Tibial artery (tissue), 4 donors: ENCODE results near the gene SLC39A11.

Experiments used
- DNase-seq, 2 donors: peaks; one replicate each; pipeline ENCODE4 v3.0.0-alpha.2; 2019
- H3K27ac ChIP-seq, 2 donors: fragments of 200-600 bp; sonication (generic) in 1 of 2; 1 replicate in 1 of 2; 2 replicates in 1 of 2; pipeline ENCODE4 v1.5.1; 2018 to 2019; ENCODE audit warnings: mild to moderate bottlenecking in 1 of 2
- H3K27me3 ChIP-seq, 2 donors: fragments of 200-600 bp; sonication (generic) in 1 of 2; one replicate each; pipeline versions ENCODE4 v1.5.1 to v1.6.0; 2016 to 2019
- H3K36me3 ChIP-seq, 3 donors: fragments of 200-600 bp; sonication (generic) in 2 of 3; one replicate each; pipeline ENCODE4 v1.5.1; 2016 to 2019; ENCODE audit warnings: mild to moderate bottlenecking in 2 of 3
- H3K4me1 ChIP-seq, 4 donors: fragments of 200-600 bp; sonication (generic) in 2 of 4; 1 replicate in 3 of 4; 2 replicates in 1 of 4; pipeline ENCODE4 v1.5.1; 2016 to 2019
- H3K4me3 ChIP-seq, 2 donors: fragments of 200-600 bp; sonication (generic) in 1 of 2; 1 replicate in 1 of 2; 2 replicates in 1 of 2; pipeline ENCODE4 v1.5.1; 2018 to 2019; ENCODE audit warnings: mild to moderate bottlenecking in 2 of 2
- H3K9me3 ChIP-seq, 3 donors: fragments of 200-600 bp; sonication (generic) in 1 of 3; one replicate each; pipeline ENCODE4 v1.5.1; 2016 to 2019
- intact Hi-C: fragments of 100-400 bp; cut with DNase I; formaldehyde crosslinking; loops from one replicate; pipeline ENCODE4 v1.15.0; 2023; ENCODE audit warnings: low total_unique reads
- TF ChIP-seq, protein P1 (sequence below), 2 experiments: fragments of 200-600 bp in 1 of 2; fragments of 450-650 bp in 1 of 2; IDR thresholded peaks; one replicate each; pipeline ENCODE4 v1.5.1; 2017 to 2019; ENCODE audit warnings: antibody characterized with exemption in 2 of 2, mild to moderate bottlenecking in 1 of 2, moderate library complexity in 1 of 2

SLC39A11 gene

DNA sequence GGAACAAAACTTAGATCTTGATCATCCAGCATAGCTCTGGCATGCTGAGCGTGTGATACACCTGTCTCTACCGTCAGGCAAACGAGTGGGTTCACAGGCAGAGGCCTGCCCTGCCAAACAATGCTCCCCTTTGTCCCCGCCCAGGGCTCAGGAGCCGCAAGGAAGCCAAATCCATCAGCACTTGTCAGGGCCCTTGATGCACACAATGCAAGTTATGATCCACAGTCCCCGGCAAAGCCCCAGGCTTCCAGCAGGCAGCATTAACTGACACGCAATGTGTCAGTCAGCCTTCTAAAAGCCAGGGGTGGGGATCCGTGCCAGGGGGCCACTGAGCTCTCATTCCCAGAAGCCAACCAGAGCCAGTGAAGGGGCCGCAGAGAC, 460.9 kb downstream of the SLC39A11 start:
- DNase-seq = no peak
- TF ChIP-seq, protein P1, sequence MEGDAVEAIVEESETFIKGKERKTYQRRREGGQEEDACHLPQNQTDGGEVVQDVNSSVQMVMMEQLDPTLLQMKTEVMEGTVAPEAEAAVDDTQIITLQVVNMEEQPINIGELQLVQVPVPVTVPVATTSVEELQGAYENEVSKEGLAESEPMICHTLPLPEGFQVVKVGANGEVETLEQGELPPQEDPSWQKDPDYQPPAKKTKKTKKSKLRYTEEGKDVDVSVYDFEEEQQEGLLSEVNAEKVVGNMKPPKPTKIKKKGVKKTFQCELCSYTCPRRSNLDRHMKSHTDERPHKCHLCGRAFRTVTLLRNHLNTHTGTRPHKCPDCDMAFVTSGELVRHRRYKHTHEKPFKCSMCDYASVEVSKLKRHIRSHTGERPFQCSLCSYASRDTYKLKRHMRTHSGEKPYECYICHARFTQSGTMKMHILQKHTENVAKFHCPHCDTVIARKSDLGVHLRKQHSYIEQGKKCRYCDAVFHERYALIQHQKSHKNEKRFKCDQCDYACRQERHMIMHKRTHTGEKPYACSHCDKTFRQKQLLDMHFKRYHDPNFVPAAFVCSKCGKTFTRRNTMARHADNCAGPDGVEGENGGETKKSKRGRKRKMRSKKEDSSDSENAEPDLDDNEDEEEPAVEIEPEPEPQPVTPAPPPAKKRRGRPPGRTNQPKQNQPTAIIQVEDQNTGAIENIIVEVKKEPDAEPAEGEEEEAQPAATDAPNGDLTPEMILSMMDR (IDR thresholded peaks at IDR 0.05) = no peak
- Histone ChIP-seq H3K27me3 (no peaks in the 10 kb centered on the region), H3K27ac (no peak overlapping the region), H3K36me3 (no peaks in the 10 kb centered on the region), H3K9me3 (peaks cover 0 to 7% (median 5%) of the 10 kb centered on the region in 3 donors), H3K4me1 (peaks cover 0 to 5% (median 0%) of the 10 kb centered on the region in 4 donors), H3K4me3 (no peak overlapping the region)
- intact Hi-C loops = no loop called here

DNA sequence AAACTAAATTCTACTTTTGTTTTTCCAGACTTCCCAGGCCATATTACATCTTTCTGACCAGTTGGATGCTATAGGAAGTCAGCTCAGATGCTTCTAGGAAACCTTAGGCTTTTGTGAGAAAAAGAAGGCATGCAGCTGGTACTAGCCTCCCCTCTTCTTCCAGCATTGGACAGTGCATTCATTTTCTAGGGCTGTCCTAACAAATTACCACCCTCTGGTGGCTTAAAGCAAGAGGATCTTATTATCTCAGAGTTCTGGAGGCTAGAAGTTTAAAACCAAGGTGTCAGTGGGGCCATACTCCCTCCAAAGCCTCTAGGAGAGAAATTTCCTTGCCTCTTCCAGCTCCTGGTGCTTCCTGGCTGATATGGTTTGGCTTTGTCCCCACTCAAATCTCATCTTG, 467.8 kb downstream of the SLC39A11 start:
- TF ChIP-seq, protein P1 (IDR thresholded peaks at IDR 0.05) = no peak
- Histone ChIP-seq H3K4me1 (no peaks in the 10 kb centered on the region), H3K36me3 (no peaks in the 10 kb centered on the region), H3K4me3 (no peak overlapping the region), H3K9me3 (peaks cover 0 to 7% (median 3%) of the 10 kb centered on the region in 3 donors), H3K27me3 (peaks cover 0 to 24% of the 10 kb centered on the region in 2 donors), H3K27ac (no peak overlapping the region)
- intact Hi-C loops = no loop called here
- DNase-seq = no peak

DNA sequence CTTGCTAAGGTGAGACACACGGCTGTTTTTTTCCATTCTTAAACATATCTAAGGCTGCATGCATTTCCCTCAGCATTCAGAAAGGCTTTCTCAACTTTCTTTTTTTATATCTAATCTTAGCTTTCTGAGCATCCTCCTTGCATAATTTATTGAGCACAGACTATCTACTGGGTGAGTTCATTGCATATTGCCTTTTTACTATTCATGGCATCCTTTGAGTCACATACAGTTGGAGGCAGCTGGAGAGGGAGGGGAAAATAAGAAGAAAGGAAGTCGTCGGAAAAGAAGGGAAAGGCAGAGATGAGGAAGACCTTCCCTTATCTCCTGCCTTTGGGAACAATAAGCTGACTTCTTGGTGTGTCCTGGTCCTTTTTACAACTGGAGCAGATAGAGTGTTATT, 468.3 kb downstream of the SLC39A11 start:
- no peak overlapping the region for H3K4me3 ChIP-seq
- peaks cover 0 to 3% (median 0%) of the 10 kb centered on the region in 3 donors for H3K9me3 ChIP-seq
- no peak for DNase-seq
- H3K27me3 ChIP-seq = peaks cover 0 to 27% of the 10 kb centered on the region in 2 donors
- no peaks in the 10 kb centered on the region for H3K4me1 ChIP-seq
- intact Hi-C loops = no loop called here
- TF ChIP-seq, protein P1 (IDR thresholded peaks at IDR 0.05) = no peak
- H3K36me3 ChIP-seq = no peaks in the 10 kb centered on the region
- no peak overlapping the region for H3K27ac ChIP-seq

DNA sequence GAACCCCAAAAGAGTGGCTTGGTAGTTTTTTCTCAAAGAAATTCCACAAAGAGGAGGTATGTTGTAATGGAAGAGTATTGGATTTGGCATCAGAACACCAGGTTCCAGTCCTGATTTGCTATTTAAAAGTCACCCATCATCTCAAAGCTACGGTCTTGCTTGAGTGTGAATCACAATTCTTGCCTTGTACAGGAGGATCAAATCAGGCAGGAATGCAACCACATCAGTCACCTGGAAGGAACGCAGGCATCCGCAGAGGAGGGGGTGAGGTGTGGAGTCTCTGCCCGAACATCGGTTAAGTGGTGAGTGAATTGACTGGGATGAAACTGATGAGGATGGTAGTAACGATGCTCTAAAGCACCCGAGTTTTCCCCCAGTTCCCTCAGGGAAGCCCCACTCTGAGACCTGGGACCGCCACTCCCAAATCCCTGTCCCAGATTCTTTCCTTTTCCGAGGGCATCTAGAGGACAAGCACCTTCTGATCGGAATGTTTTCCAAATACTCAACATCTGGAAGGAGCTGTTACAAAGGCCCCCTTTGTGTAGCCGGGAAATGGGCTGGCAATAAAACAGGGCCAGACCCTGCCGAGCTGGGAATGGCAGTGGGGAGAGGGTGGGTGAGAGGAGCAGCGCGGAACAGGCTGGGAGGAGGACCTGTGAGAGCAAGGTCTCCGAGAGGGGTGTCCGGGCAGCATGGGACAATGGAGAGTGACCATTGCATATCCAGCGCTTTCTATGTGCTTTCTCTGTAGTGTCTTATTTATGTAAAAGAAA, 469.6 kb downstream of the SLC39A11 start:
- Histone ChIP-seq H3K9me3 (no peaks in the 10 kb centered on the region), H3K36me3 (no peaks in the 10 kb centered on the region), H3K4me1 (no peaks in the 10 kb centered on the region), H3K4me3 (no peak overlapping the region), H3K27me3 (peaks cover 0 to 31% of the 10 kb centered on the region in 2 donors), H3K27ac (no peak overlapping the region)
- TF ChIP-seq, protein P1 (IDR thresholded peaks at IDR 0.05) = no peak
- intact Hi-C loops = no loop called here
- no peak for DNase-seq

DNA sequence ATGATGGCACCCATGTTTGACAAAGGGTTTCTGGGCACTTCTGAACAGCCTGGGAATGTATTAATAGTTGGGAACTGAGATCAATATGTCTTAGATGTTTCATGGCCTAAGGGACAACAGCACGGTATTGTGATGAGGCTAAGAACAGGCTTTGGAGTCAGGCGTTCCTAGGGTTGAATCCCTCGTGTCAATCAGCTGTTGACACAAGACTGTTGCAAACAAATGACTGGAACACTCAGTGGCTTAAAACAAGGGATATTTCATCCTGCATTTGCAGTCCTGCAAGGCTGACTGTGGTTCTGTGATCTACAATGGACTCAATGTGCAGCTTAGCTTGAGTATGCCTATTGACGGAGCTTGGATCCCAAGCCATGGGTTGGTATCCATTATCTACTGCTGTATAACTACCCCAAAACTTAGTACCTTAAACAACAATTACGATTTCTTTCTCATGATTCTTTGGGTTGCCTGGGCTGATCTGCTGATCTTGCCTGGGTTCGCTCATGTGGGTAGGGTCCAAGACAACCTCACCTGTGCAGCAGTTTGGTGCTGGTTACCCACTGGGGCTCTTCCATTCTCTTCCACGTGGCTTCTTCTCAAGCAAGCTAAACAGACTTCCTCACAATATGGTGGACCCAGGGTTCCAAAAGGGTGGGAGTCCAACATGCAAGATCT, 472.4 kb downstream of the SLC39A11 start:
- TF ChIP-seq, protein P1 (IDR thresholded peaks at IDR 0.05) = no peak
- H3K27ac ChIP-seq = no peak overlapping the region
- DNase-seq = no peak
- peaks cover 0 to 53% of the 10 kb centered on the region in 2 donors for H3K27me3 ChIP-seq
- no peak overlapping the region for H3K4me3 ChIP-seq
- intact Hi-C loops = no loop called here
- H3K36me3 ChIP-seq = no peaks in the 10 kb centered on the region
- no peaks in the 10 kb centered on the region for H3K9me3 ChIP-seq
- H3K4me1 ChIP-seq = no peaks in the 10 kb centered on the region
